ENCODE measurements around the gene ARHGAP10.

DNA sequence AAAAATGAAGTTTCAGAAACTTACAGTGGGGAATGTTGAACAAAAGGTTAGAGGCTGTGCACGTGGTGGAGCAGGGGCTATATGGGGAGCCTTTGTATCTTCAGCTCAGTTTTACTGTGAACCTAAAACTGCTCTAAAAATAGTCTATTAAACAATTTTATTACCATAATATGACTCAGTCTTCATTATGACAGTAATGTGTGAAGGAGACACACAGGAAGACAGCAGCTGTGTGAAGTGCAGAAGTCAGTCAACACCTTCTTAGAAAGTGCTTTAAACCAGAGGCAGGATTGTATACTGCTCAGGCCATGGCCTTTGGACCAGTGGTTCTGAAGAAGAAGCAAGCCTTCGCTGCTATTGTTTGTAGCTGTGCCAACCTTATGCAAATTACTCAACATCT is 89.7 kb downstream of the ARHGAP10 start:
- TF ChIP-seq, protein P1, sequence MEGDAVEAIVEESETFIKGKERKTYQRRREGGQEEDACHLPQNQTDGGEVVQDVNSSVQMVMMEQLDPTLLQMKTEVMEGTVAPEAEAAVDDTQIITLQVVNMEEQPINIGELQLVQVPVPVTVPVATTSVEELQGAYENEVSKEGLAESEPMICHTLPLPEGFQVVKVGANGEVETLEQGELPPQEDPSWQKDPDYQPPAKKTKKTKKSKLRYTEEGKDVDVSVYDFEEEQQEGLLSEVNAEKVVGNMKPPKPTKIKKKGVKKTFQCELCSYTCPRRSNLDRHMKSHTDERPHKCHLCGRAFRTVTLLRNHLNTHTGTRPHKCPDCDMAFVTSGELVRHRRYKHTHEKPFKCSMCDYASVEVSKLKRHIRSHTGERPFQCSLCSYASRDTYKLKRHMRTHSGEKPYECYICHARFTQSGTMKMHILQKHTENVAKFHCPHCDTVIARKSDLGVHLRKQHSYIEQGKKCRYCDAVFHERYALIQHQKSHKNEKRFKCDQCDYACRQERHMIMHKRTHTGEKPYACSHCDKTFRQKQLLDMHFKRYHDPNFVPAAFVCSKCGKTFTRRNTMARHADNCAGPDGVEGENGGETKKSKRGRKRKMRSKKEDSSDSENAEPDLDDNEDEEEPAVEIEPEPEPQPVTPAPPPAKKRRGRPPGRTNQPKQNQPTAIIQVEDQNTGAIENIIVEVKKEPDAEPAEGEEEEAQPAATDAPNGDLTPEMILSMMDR (IDR thresholded peaks at IDR 0.05) = no peak
- no peak for TF ChIP-seq POLR2A (IDR thresholded peaks at IDR 0.05)
